Activated T-cell treated with anti-CD3 and anti-CD28 coated beads for 4 hours (primary cell): ENCODE measurements around the gene INTS14.

Source experiments
- DNase-seq: peaks from one replicate; pipeline ENCODE4 v3.0.0-alpha.2; 2020

The INTS14 gene

DNA sequence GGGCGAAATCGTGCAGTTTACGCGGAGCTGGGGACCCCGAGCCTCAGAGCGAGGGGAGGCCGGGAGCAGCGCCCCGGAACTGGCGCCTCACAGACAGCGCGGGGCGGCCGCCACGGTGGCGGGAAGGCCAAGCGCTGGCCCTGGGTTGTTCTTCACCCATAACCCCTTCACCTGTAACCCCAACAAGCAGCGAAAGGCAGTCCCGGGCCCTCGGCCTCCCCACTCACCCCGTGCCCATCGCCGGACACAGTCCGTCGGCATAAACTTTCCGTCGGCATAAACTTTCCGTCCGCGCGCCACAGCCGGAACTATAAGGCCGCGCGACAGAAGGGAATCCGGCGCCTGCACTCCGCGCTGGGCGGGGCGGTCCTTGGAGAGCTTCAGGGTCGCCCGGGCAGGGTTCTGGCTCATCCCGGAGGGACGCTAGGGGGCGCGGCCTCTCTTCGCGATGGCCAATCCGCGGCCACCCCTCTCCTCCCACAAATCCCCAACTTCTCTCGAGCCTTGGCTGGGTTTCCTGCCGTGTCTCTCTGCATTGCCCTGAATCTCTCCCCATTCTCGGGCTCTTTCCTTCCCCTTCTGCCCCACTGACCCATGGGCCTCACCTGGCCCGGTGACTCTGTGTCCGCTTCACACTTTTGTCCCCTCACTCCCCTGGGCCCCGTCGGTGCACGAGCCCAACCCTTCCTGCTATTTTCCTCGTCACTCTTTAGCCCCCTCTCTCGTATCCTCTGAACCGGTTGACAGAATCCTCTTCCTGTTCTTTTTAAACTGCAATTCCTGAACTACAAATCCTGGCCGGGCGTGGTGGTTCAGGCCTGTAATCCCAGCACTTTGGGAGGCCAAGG, at the start of gene INTS14:
Gene INTS14 (minus strand): TSS at position 261 of the 848 bp plus-strand sequence. CDS start 3,751 bp downstream, outside the sequence.
- DNase-seq: peak; percentile 90

- no peak for DNase-seq
Observed at GRCh38 chr15:65659502-65660052, 48.6 kb upstream of the INTS14 start.

DNA sequence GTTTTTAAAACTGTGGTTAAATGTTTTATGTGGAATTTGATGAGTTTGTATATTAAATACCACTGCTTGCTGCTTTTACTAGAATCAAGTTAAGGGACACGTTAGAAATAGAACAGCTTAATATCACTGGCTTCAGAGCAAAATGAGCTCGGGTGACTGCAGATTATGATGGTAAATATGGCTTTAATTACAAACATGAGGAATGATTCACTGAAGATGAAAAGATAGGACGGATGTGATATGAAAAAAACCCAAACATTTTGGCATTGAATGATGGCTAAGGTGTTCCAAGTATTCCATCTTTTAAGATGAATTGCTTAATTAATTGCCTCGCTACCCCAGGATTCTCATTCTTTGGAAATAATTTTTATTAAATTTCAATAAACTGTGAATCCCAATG, 44.5 kb upstream of the INTS14 start:
- no peak for DNase-seq

DNA sequence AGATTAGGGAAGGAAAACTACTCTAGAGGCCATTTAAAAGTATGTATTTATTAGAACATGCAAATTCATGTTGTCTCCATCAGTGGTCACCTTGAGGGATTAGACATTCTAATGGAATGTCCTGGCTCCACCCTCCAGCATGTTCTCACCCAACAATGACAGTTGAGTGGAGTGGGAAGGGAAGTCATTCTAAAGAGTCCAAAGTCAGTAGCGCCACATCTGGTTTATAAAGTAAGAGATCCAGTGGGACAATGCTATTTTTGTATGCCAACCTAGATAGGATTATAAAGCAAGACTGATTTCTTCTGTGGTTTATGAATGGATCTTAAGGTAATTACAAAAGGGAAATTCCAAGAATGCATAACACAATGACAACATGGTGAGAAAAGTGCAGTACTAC, 44.1 kb upstream of the INTS14 start:
- no peak for DNase-seq

- DNase-seq: no peak
Observed at GRCh38 chr15:65653801-65654521, 43.0 kb upstream of the INTS14 start.

- DNase-seq: no peak
Observed at GRCh38 chr15:65653341-65653740, 42.4 kb upstream of the INTS14 start.

GRCh38 chr15:65651831-65652749, 41.2 kb upstream of the INTS14 start:
- DNase-seq: no peak

DNA sequence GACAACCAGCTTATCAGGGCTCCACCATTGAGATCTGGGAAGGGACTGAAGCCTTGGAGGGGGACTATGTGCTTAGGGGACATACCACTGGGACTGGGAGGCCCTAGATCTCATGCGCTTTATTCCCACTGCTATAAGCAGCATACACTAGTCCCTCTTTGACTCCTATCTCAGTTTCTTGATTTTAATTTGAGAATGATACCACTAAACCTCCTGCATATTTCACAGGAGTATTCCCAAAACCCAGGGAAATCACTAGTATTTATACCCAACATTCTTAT, 40.1 kb upstream of the INTS14 start:
- no peak for DNase-seq

GRCh38 chr15:65650312-65651041, 39.5 kb upstream of the INTS14 start:
- no peak for DNase-seq

GRCh38 chr15:65646486-65646885, 35.6 kb upstream of the INTS14 start:
- no peak for DNase-seq

- DNase-seq: no peak
Observed at GRCh38 chr15:65645392-65645791, 34.5 kb upstream of the INTS14 start.

DNA sequence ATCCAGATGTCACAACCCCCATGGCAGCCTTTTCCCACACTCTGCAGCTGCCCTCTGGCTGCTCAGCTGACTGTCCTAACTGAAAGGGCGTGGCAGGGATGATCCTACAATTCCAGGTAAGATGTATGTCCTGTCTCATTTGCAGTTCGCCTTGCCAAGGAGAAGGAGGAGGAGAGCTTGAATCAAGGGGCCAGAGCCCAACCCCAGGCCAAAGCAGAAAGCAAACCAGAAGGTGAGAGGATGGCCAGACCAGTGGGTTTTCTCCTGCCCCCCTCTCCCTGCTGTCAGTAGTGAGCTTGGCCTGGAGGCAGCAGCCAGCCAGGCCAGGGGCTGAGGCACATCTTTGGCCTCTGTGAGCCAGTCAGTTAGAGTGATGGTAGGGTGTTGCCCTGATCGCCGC, 33.4 kb upstream of the INTS14 start:
- no peak for DNase-seq

DNA sequence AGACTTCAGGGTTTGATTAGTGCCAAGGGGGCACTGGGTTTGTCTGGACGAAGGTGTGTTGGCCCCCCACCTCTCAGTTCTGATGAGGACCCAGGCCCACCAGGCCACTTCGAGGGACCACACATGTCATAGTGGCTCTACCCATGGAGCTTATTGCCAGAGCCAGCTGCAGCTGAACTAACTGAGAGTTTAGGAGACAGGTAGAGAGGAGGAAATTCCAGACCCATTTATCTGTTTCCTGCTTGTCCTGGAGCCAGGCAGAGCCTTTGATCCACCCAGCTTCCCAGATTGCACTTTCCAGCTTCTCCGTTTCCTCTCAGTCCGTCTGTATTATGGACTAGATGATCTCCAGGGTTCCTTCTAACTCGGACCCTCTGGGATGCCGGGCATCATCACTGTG, 31.7 kb upstream of the INTS14 start:
- DNase-seq: no peak

DNA sequence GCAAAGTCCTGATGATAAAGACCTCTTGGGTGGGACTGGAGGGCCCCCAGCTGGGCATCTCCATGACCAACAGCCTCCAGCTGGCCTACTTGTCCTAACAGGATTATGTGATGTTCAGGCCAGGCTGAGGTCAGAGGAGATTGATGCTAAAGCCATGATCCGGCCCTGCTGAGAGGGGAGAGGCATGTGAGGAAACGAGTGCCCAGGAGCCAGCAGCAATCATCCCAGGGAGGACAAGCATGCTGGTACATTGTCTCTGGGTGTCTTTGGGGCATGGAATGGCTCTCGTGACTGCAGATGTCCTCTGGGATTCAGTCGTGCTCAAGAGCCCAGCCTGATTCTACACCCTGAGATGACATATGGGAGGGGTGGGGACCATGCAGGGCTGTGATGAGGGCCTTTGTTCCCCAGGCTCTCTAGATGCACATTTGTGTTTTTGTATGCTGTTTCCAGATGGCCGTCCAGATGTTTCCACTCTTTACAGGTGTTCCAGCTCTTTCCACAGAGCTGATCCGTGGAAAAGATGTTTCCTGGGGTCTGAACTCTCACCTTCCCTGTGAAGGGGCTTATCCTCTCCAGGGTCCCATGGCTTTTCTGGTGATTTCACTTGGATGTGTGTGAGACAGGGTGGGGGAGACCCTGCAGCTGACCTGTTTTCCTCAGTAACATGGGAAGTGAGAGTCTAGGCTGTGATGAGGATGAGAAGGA, 31.0 kb upstream of the INTS14 start:
- DNase-seq: no peak

DNA sequence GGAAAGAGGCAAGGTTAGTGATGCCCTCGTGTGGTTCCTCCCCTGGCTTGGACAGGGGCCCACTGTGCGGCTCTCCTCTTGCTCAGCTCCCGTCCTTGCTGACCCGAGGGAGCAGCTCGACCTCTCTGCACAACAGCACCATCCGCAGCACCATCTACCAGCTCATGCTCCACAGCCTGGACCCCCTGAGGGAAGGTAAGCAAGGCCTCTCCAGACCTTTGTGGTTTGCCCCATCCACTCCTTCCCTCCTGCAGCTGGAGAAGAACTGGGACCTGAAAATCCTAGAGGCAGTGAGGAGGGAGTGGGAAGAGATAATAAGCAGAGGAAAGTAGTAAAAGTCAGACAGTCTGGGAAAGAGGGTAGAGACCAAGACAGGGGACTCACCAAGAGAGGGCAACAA, 28.6 kb upstream of the INTS14 start:
- no peak for DNase-seq

DNA sequence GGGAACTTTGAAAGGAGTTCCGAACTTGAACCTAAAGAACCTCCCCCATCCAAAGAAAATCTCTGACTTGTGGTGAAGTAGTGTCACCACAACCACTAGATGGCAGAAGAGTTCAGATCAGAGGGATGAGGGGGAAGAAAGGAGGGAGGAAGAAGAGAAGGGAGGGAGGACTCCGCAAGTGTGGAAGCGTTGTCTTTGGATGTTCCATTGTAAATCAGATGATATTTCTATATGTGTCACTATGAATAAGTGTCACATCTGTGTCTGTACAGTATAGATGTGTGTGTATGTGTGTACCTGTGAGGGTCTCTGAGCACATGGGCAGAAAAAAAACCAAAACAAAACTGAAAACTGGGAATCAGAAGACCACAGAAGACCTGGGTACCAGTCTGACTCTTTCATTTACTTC, 27.8 kb upstream of the INTS14 start:
- DNase-seq: peak; percentile 15

GRCh38 chr15:65638109-65638508, 27.2 kb upstream of the INTS14 start:
- no peak for DNase-seq

GRCh38 chr15:65634356-65634755, 23.4 kb upstream of the INTS14 start:
- no peak for DNase-seq

DNA sequence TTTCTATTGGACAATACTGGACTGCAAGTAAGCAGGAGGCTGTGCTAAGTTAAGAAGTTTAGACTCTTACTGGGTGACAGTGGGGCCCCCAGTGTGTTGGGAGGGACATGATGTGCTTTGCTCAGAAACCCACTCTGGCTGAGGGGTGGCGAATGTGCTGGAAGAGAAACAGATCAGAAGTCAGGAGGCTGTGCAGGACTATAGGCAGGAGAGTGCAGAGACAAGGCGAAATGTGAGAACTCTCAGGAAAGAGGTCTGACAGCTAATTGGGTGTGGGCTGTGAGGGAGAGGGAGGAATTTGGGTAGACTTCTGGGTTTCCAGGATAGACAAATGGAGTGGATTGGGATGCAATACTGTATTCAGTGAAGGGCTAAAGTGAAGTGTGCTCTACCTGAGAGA, 22.8 kb upstream of the INTS14 start:
- DNase-seq: no peak

DNA sequence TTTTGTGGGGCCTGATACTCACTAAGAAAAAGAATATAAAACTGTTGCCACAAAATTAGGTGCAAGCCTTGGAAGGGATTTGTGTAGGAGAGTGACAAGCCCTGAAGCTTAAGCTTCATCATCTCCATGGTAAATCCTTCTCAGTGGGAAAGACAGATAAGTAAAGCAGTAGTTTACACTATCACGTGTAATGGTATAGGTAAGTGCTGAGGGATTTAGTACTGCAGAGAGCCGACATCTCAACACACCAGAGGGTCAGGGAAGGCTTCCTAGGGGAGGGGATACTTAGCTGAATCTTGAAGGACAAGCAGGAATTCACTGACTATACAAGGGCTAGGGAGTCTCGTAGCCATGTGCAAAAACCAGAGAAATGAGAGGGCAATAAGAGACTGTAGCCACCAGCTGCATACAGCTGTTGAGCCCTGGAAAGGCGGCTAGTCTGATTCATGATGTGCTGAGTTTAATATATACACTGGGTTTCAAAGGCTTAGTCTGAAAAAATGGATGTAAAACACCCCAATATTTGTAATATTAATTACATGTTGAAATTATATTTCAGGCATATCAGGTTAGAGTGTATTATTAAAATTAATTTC, 21.9 kb upstream of the INTS14 start:
- DNase-seq: no peak

GRCh38 chr15:65631503-65631902, 20.6 kb upstream of the INTS14 start:
- DNase-seq: no peak
